ENCODE results near the gene MYCBP2.

MYCBP2 gene

DNA sequence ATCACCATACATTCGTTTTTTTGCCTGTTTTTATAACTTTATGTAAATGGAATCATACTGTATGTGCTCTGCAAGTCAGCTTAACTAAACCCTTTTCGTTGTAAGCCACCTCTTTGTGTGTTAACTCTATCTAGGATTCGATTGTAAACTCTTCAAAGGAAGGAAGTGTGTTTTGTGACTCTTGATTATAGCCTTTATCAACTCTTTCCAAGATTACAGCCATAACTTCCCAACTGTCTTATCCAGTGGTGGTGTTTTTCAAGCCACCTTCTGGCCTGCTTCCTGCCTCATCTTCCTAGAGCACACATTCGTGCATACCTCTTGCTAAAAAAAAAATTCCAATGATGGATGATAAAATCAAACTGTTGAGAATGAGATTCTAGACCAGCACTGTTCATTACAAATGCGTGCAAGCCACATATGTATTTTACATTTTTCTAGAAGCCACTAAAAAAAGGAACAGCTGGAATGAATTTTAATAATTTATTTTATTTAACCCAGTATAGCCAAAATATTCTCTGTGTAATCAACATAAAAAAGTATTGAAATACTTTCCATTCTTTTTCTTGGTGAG, 287.9 kb downstream of the MYCBP2 start:
- no peaks in the 10 kb centered on the region for H3K4me1 ChIP-seq (ENCODE audit: control insufficient read depth in 1 of 2, insufficient read depth in 1 of 2, low read depth in 1 of 2, low read length in 1 of 2)
- no peaks in the 10 kb centered on the region for H3K9me3 ChIP-seq
- no peak overlapping the region for H3K4me3 ChIP-seq (ENCODE audit: low read depth in 1 of 2, low read length in 1 of 2)
- H3K36me3 ChIP-seq = peaks cover 13% of the 10 kb centered on the region
- TF ChIP-seq, protein P1, sequence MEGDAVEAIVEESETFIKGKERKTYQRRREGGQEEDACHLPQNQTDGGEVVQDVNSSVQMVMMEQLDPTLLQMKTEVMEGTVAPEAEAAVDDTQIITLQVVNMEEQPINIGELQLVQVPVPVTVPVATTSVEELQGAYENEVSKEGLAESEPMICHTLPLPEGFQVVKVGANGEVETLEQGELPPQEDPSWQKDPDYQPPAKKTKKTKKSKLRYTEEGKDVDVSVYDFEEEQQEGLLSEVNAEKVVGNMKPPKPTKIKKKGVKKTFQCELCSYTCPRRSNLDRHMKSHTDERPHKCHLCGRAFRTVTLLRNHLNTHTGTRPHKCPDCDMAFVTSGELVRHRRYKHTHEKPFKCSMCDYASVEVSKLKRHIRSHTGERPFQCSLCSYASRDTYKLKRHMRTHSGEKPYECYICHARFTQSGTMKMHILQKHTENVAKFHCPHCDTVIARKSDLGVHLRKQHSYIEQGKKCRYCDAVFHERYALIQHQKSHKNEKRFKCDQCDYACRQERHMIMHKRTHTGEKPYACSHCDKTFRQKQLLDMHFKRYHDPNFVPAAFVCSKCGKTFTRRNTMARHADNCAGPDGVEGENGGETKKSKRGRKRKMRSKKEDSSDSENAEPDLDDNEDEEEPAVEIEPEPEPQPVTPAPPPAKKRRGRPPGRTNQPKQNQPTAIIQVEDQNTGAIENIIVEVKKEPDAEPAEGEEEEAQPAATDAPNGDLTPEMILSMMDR (IDR thresholded peaks at IDR 0.05) = no peak
- no peak overlapping the region for H3K27ac ChIP-seq
- H3K27me3 ChIP-seq = no peaks in the 10 kb centered on the region

DNA sequence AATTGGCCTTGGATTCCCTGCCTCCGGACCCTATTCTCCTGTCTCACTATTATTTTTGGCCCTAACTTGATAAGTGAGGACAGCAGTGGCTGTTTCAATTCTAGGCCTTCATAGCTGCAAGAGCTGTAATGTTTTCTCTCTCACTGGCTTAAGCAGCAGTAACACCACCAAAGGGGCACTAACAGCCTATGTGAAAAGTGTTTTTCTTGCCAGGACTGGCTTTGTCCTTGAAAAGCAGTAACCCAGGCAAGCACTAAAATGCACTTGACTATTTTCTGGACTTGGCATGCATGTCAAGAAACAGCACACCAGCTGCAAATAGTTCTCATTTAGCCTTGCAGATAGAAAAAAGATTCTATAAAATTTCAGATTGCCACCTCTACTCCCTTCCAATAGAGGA, 290.6 kb downstream of the MYCBP2 start:
- H3K4me3 ChIP-seq (ENCODE audit: low read depth in 1 of 2, low read length in 1 of 2) = no peak overlapping the region
- no peaks in the 10 kb centered on the region for H3K27me3 ChIP-seq
- H3K9me3 ChIP-seq = no peaks in the 10 kb centered on the region
- H3K36me3 ChIP-seq = no peaks in the 10 kb centered on the region
- TF ChIP-seq, protein P1 (IDR thresholded peaks at IDR 0.05) = no peak
- no peak overlapping the region for H3K27ac ChIP-seq
- no peaks in the 10 kb centered on the region for H3K4me1 ChIP-seq (ENCODE audit: control insufficient read depth in 1 of 2, insufficient read depth in 1 of 2, low read depth in 1 of 2, low read length in 1 of 2)

DNA sequence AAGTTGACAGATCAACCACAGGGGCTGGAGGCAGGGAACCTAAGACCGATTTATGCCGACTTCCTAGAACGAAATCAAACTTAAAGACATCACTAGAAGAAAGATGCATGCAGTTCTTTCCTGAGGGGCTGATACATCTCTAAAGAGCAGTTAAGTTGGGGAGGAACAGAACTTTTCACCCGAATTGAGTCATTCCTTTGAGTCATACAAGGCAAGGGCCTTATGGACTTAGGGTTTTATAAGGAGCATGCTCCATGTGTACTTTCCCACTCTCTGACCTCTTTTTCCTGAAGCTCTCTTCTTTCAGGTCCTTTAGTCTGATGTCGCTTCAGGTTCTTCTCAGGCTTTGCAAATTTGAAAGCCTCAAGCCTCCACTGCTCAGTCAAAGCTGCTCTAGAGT, 292.0 kb downstream of the MYCBP2 start:
- no peaks in the 10 kb centered on the region for H3K36me3 ChIP-seq
- H3K9me3 ChIP-seq = no peaks in the 10 kb centered on the region
- no peaks in the 10 kb centered on the region for H3K4me1 ChIP-seq (ENCODE audit: control insufficient read depth in 1 of 2, insufficient read depth in 1 of 2, low read depth in 1 of 2, low read length in 1 of 2)
- no peaks in the 10 kb centered on the region for H3K27me3 ChIP-seq
- no peak overlapping the region for H3K27ac ChIP-seq
- H3K4me3 ChIP-seq (ENCODE audit: low read depth in 1 of 2, low read length in 1 of 2) = no peak overlapping the region
- TF ChIP-seq, protein P1 (IDR thresholded peaks at IDR 0.05) = no peak

- no peaks in the 10 kb centered on the region for H3K9me3 ChIP-seq
- H3K4me3 ChIP-seq (ENCODE audit: low read depth in 1 of 2, low read length in 1 of 2) = no peak overlapping the region
- no peaks in the 10 kb centered on the region for H3K4me1 ChIP-seq (ENCODE audit: control insufficient read depth in 1 of 2, insufficient read depth in 1 of 2, low read depth in 1 of 2, low read length in 1 of 2)
- no peaks in the 10 kb centered on the region for H3K27me3 ChIP-seq
- TF ChIP-seq, protein P1 (IDR thresholded peaks at IDR 0.05) = no peak
- H3K27ac ChIP-seq = no peak overlapping the region
- H3K36me3 ChIP-seq = no peaks in the 10 kb centered on the region
Measured at GRCh38 chr13:77033717-77034302, 293.1 kb downstream of the MYCBP2 start.

GRCh38 chr13:77031656-77032243, 295.1 kb downstream of the MYCBP2 start:
- Histone ChIP-seq H3K36me3 (no peaks in the 10 kb centered on the region), H3K27ac (no peak overlapping the region)
- TF ChIP-seq, protein P1 (IDR thresholded peaks at IDR 0.05) = no peak

More at GRCh38 chr13:77031656-77032243, 295.1 kb downstream of the MYCBP2 start:
- no peak overlapping the region for H3K4me3 ChIP-seq (ENCODE audit: low read depth in 1 of 2, low read length in 1 of 2)
- H3K4me1 ChIP-seq (ENCODE audit: control insufficient read depth in 1 of 2, insufficient read depth in 1 of 2, low read depth in 1 of 2, low read length in 1 of 2) = peaks cover 7 to 10% of the 10 kb centered on the region in 2 experiments
- no peaks in the 10 kb centered on the region for H3K9me3 ChIP-seq
- H3K27me3 ChIP-seq = no peaks in the 10 kb centered on the region
